Liver (tissue), 9 donors: ENCODE data around the gene PIK3R3. TPM values are rescaled to one million over a fixed set of nuclear protein-coding genes. Genes with fewer than 3 reads are reported as not detected.
A peak's percentile ranks its signal among the peaks of the same experiment; 100 is the strongest.

Source experiments
- DNase-seq: peaks from one replicate; pipeline ENCODE4 v3.0.0-alpha.2; 2017; ENCODE audit warnings: low spot score
- H3K27ac ChIP-seq, 2 donors: one replicate each; pipeline ENCODE4 v1.7.0; 2013; ENCODE audit warnings: inconsistent platforms in 2 of 2, low read length in 2 of 2, control low read depth in 1 of 2, low read depth in 1 of 2, mild to moderate bottlenecking in 1 of 2
- H3K27me3 ChIP-seq, 4 donors: one replicate each; pipeline versions ENCODE4 v1.6.1 to v1.7.0; 2013; ENCODE audit warnings: low read length in 3 of 4, inconsistent platforms in 1 of 4, mild to moderate bottlenecking in 1 of 4, moderate library complexity in 1 of 4; ENCODE audit not compliant: control insufficient read depth in 4 of 4, insufficient read depth in 4 of 4
- H3K36me3 ChIP-seq, 4 donors: one replicate each; pipeline versions ENCODE4 v1.6.1 to v1.7.0; 2013; ENCODE audit warnings: low read length in 3 of 4, mild to moderate bottlenecking in 3 of 4, low read depth in 1 of 4, moderate library complexity in 1 of 4; ENCODE audit not compliant: control insufficient read depth in 4 of 4, insufficient read depth in 3 of 4
- H3K4me1 ChIP-seq, 4 donors: one replicate each; pipeline versions ENCODE4 v1.6.1 to v1.7.0; 2013; ENCODE audit warnings: low read length in 3 of 4, mild to moderate bottlenecking in 3 of 4, moderate library complexity in 1 of 4; ENCODE audit not compliant: control insufficient read depth in 4 of 4, insufficient read depth in 4 of 4
- H3K4me3 ChIP-seq, 3 donors: one replicate each; pipeline versions ENCODE4 v1.6.1 to v1.7.0; 2013; ENCODE audit warnings: low read length in 3 of 3, control low read depth in 1 of 3, low read depth in 1 of 3, mild to moderate bottlenecking in 1 of 3
- H3K9ac ChIP-seq, 2 donors: one replicate each; pipeline ENCODE4 v1.7.0; 2013; ENCODE audit warnings: low read length in 2 of 2, mild to moderate bottlenecking in 2 of 2, moderate library complexity in 2 of 2, control low read depth in 1 of 2, low read depth in 1 of 2
- H3K9me3 ChIP-seq, 4 donors: one replicate each; pipeline versions ENCODE4 v1.6.1 to v1.7.0; 2013; ENCODE audit warnings: low read length in 3 of 4; ENCODE audit not compliant: control insufficient read depth in 4 of 4
- ATF3 ChIP-seq: IDR thresholded peaks from 2 replicates; pipeline ENCODE4 v1.6.1; 2016; ENCODE audit warnings: antibody characterized with exemption
- FOXA1 ChIP-seq: IDR thresholded peaks from 2 replicates; pipeline ENCODE4 v1.6.1; 2016; ENCODE audit warnings: antibody characterized with exemption
- FOXA2 ChIP-seq: IDR thresholded peaks from 2 replicates; pipeline ENCODE4 v1.6.1; 2016; ENCODE audit warnings: antibody characterized with exemption
- HNF4A ChIP-seq, 2 donors: conservative IDR thresholded peaks; 2 replicates each; pipeline ENCODE4 v1.6.1; 2016; ENCODE audit warnings: antibody characterized with exemption in 2 of 2, mild to moderate bottlenecking in 2 of 2
- HNF4G ChIP-seq: IDR thresholded peaks from 2 replicates; pipeline ENCODE4 v1.6.1; 2016; ENCODE audit warnings: antibody characterized with exemption
- NR2F2 ChIP-seq: IDR thresholded peaks from 2 replicates; pipeline ENCODE4 v1.6.1; 2016; ENCODE audit warnings: antibody characterized with exemption
- RXRA ChIP-seq, 2 donors: IDR thresholded peaks; 2 replicates each; pipeline ENCODE4 v1.6.1; 2017 to 2018; ENCODE audit warnings: antibody characterized with exemption in 2 of 2, mild to moderate bottlenecking in 1 of 2
- SP1 ChIP-seq: IDR thresholded peaks from 2 replicates; pipeline ENCODE4 v1.6.1; 2018; ENCODE audit warnings: antibody characterized with exemption, mild to moderate bottlenecking
- TAF1 ChIP-seq: conservative IDR thresholded peaks from 2 replicates; pipeline ENCODE4 v1.6.1; 2016; ENCODE audit warnings: antibody characterized with exemption, mild to moderate bottlenecking
- YY1 ChIP-seq: IDR thresholded peaks from 2 replicates; pipeline ENCODE4 v1.6.1; 2016; ENCODE audit warnings: antibody characterized with exemption, mild to moderate bottlenecking
- WGBS: extraction: QIAGEN DNeasy Blood & Tissue Kit; methylation state at CpG from one replicate; pipeline ENCODE4 v1.1.7; 2013; 5-methylcytosine and 5-hydroxymethylcytosine counted together
- polyA plus RNA-seq, 2 donors: library from polyadenylated mRNA; stranded (reverse) in 1 of 2; unstranded in 1 of 2; fragments of 200-250 nt in 1 of 2; fragments of >200 nt in 1 of 2; fragmentation: Nextera tagmentation in 1 of 2; extraction: Ambion mirVana in 1 of 2; gene quantifications; one replicate each; pipeline versions ENCODE4 v1.2.1 to v1.2.3, GENCODE V29; 2013 to 2015
- total RNA-seq, 2 donors: library from RNA; depleted of rRNA; stranded (reverse); fragments of >200 nt; gene quantifications; one replicate each; pipeline ENCODE4 v1.2.3, GENCODE V29; 2014
- TF ChIP-seq, protein P1 (sequence below): IDR thresholded peaks from 2 replicates; pipeline ENCODE4 v1.6.1; 2016; ENCODE audit warnings: antibody characterized with exemption
- TF ChIP-seq, protein P2 (sequence below): fragments of 150-350 bp; IDR thresholded peaks from 2 replicates; pipeline ENCODE4 v1.5.1; 2017; ENCODE audit warnings: improper control_type of control experiment, low read depth, low read length; ENCODE audit not compliant: missing input control
- donor health status: healthy.
- donor health status: healthy.
- donor health status: healthy.
- donor health status: healthy.
- donor health status: healthy.

Gene PIK3R3
- total and polyA plus RNA-seq, 4 donors: 1.5 to 4.6 (median 2.7) TPM

DNA sequence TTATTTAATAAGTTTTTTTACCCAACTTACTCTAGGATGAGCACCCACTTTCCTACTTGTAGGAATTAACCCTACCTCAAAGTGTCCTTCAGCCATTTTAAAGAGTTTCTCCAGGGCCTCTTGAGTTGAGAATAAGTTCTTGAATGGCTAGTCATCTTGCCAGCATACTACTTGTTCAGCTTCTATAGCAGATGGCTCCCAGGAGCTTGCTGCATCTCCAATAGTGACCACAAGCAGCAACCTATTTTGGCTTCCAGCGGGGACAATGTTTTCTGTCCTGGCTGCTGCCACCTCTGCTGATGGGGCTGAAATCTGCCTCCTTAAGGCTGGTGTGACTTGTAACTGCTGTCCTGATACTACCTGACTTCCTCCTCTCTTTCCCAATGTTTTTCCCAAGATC is 20.8 kb upstream of the PIK3R3 start (continued):
- TF ChIP-seq, protein P1, sequence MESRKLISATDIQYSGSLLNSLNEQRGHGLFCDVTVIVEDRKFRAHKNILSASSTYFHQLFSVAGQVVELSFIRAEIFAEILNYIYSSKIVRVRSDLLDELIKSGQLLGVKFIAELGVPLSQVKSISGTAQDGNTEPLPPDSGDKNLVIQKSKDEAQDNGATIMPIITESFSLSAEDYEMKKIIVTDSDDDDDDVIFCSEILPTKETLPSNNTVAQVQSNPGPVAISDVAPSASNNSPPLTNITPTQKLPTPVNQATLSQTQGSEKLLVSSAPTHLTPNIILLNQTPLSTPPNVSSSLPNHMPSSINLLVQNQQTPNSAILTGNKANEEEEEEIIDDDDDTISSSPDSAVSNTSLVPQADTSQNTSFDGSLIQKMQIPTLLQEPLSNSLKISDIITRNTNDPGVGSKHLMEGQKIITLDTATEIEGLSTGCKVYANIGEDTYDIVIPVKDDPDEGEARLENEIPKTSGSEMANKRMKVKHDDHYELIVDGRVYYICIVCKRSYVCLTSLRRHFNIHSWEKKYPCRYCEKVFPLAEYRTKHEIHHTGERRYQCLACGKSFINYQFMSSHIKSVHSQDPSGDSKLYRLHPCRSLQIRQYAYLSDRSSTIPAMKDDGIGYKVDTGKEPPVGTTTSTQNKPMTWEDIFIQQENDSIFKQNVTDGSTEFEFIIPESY: no peak
- no peak for TF ChIP-seq FOXA1

- H3K27ac ChIP-seq: no peak overlapping the region
- no peaks in the 10 kb centered on the region for H3K36me3 ChIP-seq
- WGBS: 96% methylated on average over 3 of the region's 3 CpGs
- H3K4me1 ChIP-seq: no peaks in the 10 kb centered on the region
- no peaks in the 10 kb centered on the region for H3K9me3 ChIP-seq
- no peak for DNase-seq
- no peaks in the 10 kb centered on the region for H3K27me3 ChIP-seq
- no peak overlapping the region for H3K4me3 ChIP-seq
- H3K9ac ChIP-seq: no peak overlapping the region
- TF ChIP-seq RXRA (IDR thresholded peaks at IDR 0.05) (no peak), FOXA1 (no peak)
- TF ChIP-seq, protein P2, sequence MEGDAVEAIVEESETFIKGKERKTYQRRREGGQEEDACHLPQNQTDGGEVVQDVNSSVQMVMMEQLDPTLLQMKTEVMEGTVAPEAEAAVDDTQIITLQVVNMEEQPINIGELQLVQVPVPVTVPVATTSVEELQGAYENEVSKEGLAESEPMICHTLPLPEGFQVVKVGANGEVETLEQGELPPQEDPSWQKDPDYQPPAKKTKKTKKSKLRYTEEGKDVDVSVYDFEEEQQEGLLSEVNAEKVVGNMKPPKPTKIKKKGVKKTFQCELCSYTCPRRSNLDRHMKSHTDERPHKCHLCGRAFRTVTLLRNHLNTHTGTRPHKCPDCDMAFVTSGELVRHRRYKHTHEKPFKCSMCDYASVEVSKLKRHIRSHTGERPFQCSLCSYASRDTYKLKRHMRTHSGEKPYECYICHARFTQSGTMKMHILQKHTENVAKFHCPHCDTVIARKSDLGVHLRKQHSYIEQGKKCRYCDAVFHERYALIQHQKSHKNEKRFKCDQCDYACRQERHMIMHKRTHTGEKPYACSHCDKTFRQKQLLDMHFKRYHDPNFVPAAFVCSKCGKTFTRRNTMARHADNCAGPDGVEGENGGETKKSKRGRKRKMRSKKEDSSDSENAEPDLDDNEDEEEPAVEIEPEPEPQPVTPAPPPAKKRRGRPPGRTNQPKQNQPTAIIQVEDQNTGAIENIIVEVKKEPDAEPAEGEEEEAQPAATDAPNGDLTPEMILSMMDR: no peak
Measured at GRCh38 chr1:46152016-46152415, 19.6 kb upstream of the PIK3R3 start.

DNA sequence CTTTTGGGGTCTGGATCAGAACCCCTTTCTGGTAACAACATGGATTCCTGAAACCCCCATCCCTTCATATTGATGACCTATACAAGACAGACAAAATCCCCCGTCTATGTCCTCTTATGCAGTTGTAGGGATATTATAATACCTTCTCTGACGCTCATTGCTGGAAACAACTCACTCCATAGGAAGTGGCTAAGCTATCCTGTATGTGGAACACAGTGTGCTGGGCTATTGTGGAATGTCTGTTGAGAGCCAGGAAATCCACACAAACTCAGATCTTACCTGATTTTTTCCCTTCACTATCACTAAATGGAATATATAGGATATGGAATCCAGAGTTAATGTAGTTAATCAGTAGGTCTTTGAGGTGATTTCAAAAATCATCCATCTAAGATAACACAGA is 17.7 kb upstream of the PIK3R3 start:
- no peak overlapping the region for H3K9ac ChIP-seq
- no peaks in the 10 kb centered on the region for H3K4me1 ChIP-seq
- no peak for TF ChIP-seq HNF4A (conservative IDR thresholded peaks at IDR 0.05)
- TF ChIP-seq, protein P1: no peak
- TF ChIP-seq FOXA1: no peak
- TF ChIP-seq SP1: peak; percentile 8
- no peaks in the 10 kb centered on the region for H3K27me3 ChIP-seq
- no peaks in the 10 kb centered on the region for H3K9me3 ChIP-seq
- no peak for DNase-seq
- no peaks in the 10 kb centered on the region for H3K36me3 ChIP-seq
- 90% methylated on average over 2 of the region's 2 CpGs for WGBS
- no peak overlapping the region for H3K4me3 ChIP-seq
- no peak overlapping the region for H3K27ac ChIP-seq

GRCh38 chr1:46148318-46148717 is 15.9 kb upstream of the PIK3R3 start:
- H3K36me3 ChIP-seq: no peaks in the 10 kb centered on the region
- no peak overlapping the region for H3K4me3 ChIP-seq
- no peak overlapping the region for H3K27ac ChIP-seq
- no peak for DNase-seq
- H3K9ac ChIP-seq: no peak overlapping the region
- no peaks in the 10 kb centered on the region for H3K27me3 ChIP-seq
- TF ChIP-seq YY1: no peak
- TF ChIP-seq, protein P1: no peak
- no peak for TF ChIP-seq ATF3
- no peak for TF ChIP-seq NR2F2
- no peak for TF ChIP-seq HNF4G
- no peak for TF ChIP-seq SP1
- TF ChIP-seq, protein P2: no peak
- no peak for TF ChIP-seq HNF4A (conservative IDR thresholded peaks at IDR 0.05)
- TF ChIP-seq FOXA2: no peak
- TF ChIP-seq TAF1: no peak
- no peaks in the 10 kb centered on the region for H3K4me1 ChIP-seq
- WGBS: 75% methylated on average over 2 of the region's 2 CpGs
- H3K9me3 ChIP-seq: no peaks in the 10 kb centered on the region
